Activated T-helper 1 cell treated with anti-CD3 and anti-CD28 coated beads, Interleukin-12 subunit alpha, Interleukin-12 subunit beta, Interleukin-2, Interleukin-4 antibody, amounts not matched to agents 30 ng/mL and 10 ng/mL and 1 ng/mL, durations not matched to agents 14 hours and 24 hours and 36 hours (primary cell): Measurements from ENCODE around the gene ANKRD37. TPM values are rescaled to one million over a fixed set of nuclear protein-coding genes. Genes with fewer than 3 reads are reported as not detected.

Experiments
- DNase-seq: peaks from one replicate; pipeline ENCODE4 v3.0.0; 2021; ENCODE audit warnings: low spot score
- H3K27ac Mint-ChIP-seq: one replicate; pipeline ENCODE4 v1.8.0; 2021; ENCODE audit warnings: mild to moderate bottlenecking, mixed read lengths
- H3K27me3 Mint-ChIP-seq: one replicate; pipeline ENCODE4 v1.8.0; 2022; ENCODE audit warnings: mild to moderate bottlenecking, moderate library complexity, mixed read lengths; ENCODE audit not compliant: insufficient read depth
- H3K36me3 Mint-ChIP-seq: one replicate; pipeline ENCODE4 v1.8.0; 2021; ENCODE audit warnings: low read depth, mixed read lengths
- H3K4me1 Mint-ChIP-seq: one replicate; pipeline ENCODE4 v1.8.0; 2021; ENCODE audit warnings: low read depth, mixed read lengths
- H3K4me3 Mint-ChIP-seq: one replicate; pipeline ENCODE4 v1.8.0; 2021; ENCODE audit warnings: mild to moderate bottlenecking, moderate library complexity, mixed read lengths
- H3K9me3 Mint-ChIP-seq: one replicate; pipeline ENCODE4 v1.8.0; 2021; ENCODE audit warnings: mixed read lengths
- intact Hi-C: fragments of 100-400 bp; cut with micrococcal nuclease; formaldehyde crosslinking; loops from one replicate; pipeline ENCODE4 v1.15.1; 2024
- total RNA-seq: library from RNA; stranded (reverse); gene quantifications from 2 replicates; pipeline ENCODE4 v1.2.3, GENCODE V29; 2022

The ANKRD37 gene
- total RNA-seq, 1 donor from 2014 or later: 12.4 TPM

DNA sequence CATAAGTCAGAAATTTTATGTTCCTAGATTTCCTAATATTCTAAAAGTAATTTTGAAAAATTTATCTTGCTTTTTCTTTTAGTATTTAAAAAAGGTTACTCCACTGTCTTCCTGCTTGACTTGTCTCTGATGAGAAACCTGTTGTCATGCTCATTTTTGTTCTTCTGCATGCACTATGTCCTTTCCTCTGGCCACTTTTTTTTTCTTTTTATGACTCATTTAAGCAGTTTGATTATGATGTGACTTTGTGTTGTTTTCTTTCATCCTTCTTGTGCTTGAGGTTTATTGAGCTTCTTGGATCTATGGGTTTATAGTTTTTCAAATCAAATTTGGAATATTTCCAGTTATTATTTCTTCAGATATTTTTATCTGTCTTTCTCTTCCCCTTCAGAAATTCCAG is 41.2 kb downstream of the ANKRD37 start:
- Mint-ChIP-seq H3K36me3 (no peaks in the 10 kb centered on the region), H3K4me1 (no peaks in the 10 kb centered on the region), H3K27me3 (peaks cover 8% of the 10 kb centered on the region), H3K27ac (no peak overlapping the region), H3K4me3 (no peak overlapping the region), H3K9me3 (no peaks in the 10 kb centered on the region)
- no peak for DNase-seq
- intact Hi-C loops: no loop called here

DNA sequence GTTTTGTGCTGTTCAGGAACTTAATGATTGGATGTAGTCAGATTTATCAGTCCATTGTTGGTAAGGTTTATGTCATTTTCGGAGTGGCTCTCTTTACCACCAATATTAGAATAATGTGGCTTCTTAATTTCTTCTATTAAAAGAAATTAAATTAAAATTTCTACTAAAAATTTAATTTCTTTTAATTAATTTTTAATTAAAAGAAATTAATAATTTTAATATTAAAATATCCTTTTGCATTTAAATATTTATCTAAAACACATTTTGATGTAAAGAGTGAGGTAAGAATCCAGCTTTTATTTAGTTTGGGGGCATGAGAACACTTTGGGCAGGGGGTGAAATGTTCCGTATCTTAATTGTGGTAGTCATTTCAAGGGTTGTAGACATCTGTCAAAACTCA is 44.8 kb downstream of the ANKRD37 start:
- Mint-ChIP-seq H3K36me3 (no peaks in the 10 kb centered on the region), H3K27me3 (peaks cover 5% of the 10 kb centered on the region)

GRCh38 chr4:185445209-185445608 is 48.6 kb downstream of the ANKRD37 start:
- H3K27ac Mint-ChIP-seq: no peak overlapping the region
- intact Hi-C loops: no loop called here
- peaks cover 5% of the 10 kb centered on the region for H3K27me3 Mint-ChIP-seq
- no peaks in the 10 kb centered on the region for H3K9me3 Mint-ChIP-seq
- H3K36me3 Mint-ChIP-seq: no peaks in the 10 kb centered on the region
- H3K4me3 Mint-ChIP-seq: no peak overlapping the region
- no peaks in the 10 kb centered on the region for H3K4me1 Mint-ChIP-seq
- no peak for DNase-seq

More for the DNA sequence above, 44.8 kb downstream of the ANKRD37 start:
- no peak for DNase-seq
- Mint-ChIP-seq H3K4me3 (no peak overlapping the region), H3K4me1 (no peaks in the 10 kb centered on the region), H3K9me3 (no peaks in the 10 kb centered on the region), H3K27ac (no peak overlapping the region)
- intact Hi-C loops: no loop called here

Other genes starting within 250 kb of the ANKRD37 start
- gene CFAP97, start 192.8 kb upstream of the ANKRD37 start, total RNA-seq: 52.4 and 54.6 TPM in 2 replicates
- 22.9 and 25.3 TPM in 2 replicates for gene SNX25, start 187.2 kb upstream of the ANKRD37 start, total RNA-seq
- 0.42 and 0.47 TPM in 2 replicates for gene LRP2BP, start 917 bp upstream of the ANKRD37 start, total RNA-seq
- gene UFSP2, start 29.1 kb downstream of the ANKRD37 start, total RNA-seq: 19.8 and 19.9 TPM in 2 replicates
- gene CCDC110, start 74.9 kb downstream of the ANKRD37 start, total RNA-seq: not detected in 2 replicates
- gene PDLIM3, start 138.7 kb downstream of the ANKRD37 start, total RNA-seq: not detected in 2 replicates